ENCODE data around the gene OSBPL3.

Gene OSBPL3

GRCh38 chr7:24958399-24958798 lies 21.6 kb downstream of the OSBPL3 start:
- Histone ChIP-seq H3K27me3 (ENCODE audit: low read length) (no peaks in the 10 kb centered on the region), H4K20me1 (ENCODE audit: low read depth, low read length) (peaks cover 74% of the 10 kb centered on the region), H2AFZ (ENCODE audit: low read depth, low read length, severe bottlenecking) (no peak overlapping the region), H3K36me3 (ENCODE audit: low read length) (no peaks in the 10 kb centered on the region), H3K4me3 (ENCODE audit: insufficient read depth, low read length, poor library complexity, severe bottlenecking) (no peak overlapping the region), H3K27ac (ENCODE audit: low read depth, low read length) (no peak overlapping the region), H3K9ac (ENCODE audit: low read length) (no peak overlapping the region), H3K4me2 (ENCODE audit: low read depth, low read length, poor library complexity, severe bottlenecking) (no peak overlapping the region), H3K9me3 (ENCODE audit: insufficient read depth, low read length) (no peaks in the 10 kb centered on the region), H3K79me2 (ENCODE audit: insufficient read depth, low read length) (peaks cover 99% of the 10 kb centered on the region), H3F3A (ENCODE audit: insufficient read depth) (no peaks in the 10 kb centered on the region), H3K9me2 (replicated peaks; ENCODE audit: insufficient read depth, low read length) (no peaks in the 10 kb centered on the region)
- TF ChIP-seq CTCF (IDR thresholded peaks at IDR 0.05; ENCODE audit: insufficient read depth, low read length, poor library complexity, severe bottlenecking) (no peak), EZH2phosphoT487 (conservative IDR thresholded peaks at IDR 0.05; ENCODE audit: low read length) (no peak)

GRCh38 chr7:24956021-24956420 lies 24.0 kb downstream of the OSBPL3 start:
- no peaks in the 10 kb centered on the region for H3K27me3 ChIP-seq (ENCODE audit: low read length)
- H3K27ac ChIP-seq (ENCODE audit: low read depth, low read length): no peak overlapping the region
- H2AFZ ChIP-seq (ENCODE audit: low read depth, low read length, severe bottlenecking): no peak overlapping the region
- H3F3A ChIP-seq (ENCODE audit: insufficient read depth): no peaks in the 10 kb centered on the region
- no peaks in the 10 kb centered on the region for H3K9me2 ChIP-seq (replicated peaks; ENCODE audit: insufficient read depth, low read length)
- no peak overlapping the region for H3K4me3 ChIP-seq (ENCODE audit: insufficient read depth, low read length, poor library complexity, severe bottlenecking)
- no peaks in the 10 kb centered on the region for H3K36me3 ChIP-seq (ENCODE audit: low read length)
- peaks cover 100% of the 10 kb centered on the region for H3K79me2 ChIP-seq (ENCODE audit: insufficient read depth, low read length)
- H3K4me2 ChIP-seq (ENCODE audit: low read depth, low read length, poor library complexity, severe bottlenecking): no peak overlapping the region
- TF ChIP-seq EZH2phosphoT487 (conservative IDR thresholded peaks at IDR 0.05; ENCODE audit: low read length) (no peak), CTCF (IDR thresholded peaks at IDR 0.05; ENCODE audit: insufficient read depth, low read length, poor library complexity, severe bottlenecking) (no peak)
- peaks cover 85% of the 10 kb centered on the region for H4K20me1 ChIP-seq (ENCODE audit: low read depth, low read length)
- no peak overlapping the region for H3K9ac ChIP-seq (ENCODE audit: low read length)
- H3K9me3 ChIP-seq (ENCODE audit: insufficient read depth, low read length): no peaks in the 10 kb centered on the region

GRCh38 chr7:24955313-24955712 lies 24.7 kb downstream of the OSBPL3 start:
- H3K79me2 ChIP-seq (ENCODE audit: insufficient read depth, low read length): peaks cover 100% of the 10 kb centered on the region
- no peaks in the 10 kb centered on the region for H3K9me2 ChIP-seq (replicated peaks; ENCODE audit: insufficient read depth, low read length)
- no peaks in the 10 kb centered on the region for H3K36me3 ChIP-seq (ENCODE audit: low read length)
- H3K4me2 ChIP-seq (ENCODE audit: low read depth, low read length, poor library complexity, severe bottlenecking): no peak overlapping the region
- no peak overlapping the region for H3K9ac ChIP-seq (ENCODE audit: low read length)
- TF ChIP-seq CTCF (IDR thresholded peaks at IDR 0.05; ENCODE audit: insufficient read depth, low read length, poor library complexity, severe bottlenecking) (no peak), EZH2phosphoT487 (conservative IDR thresholded peaks at IDR 0.05; ENCODE audit: low read length) (no peak)
- no peak overlapping the region for H3K27ac ChIP-seq (ENCODE audit: low read depth, low read length)
- H3F3A ChIP-seq (ENCODE audit: insufficient read depth): no peaks in the 10 kb centered on the region
- no peak overlapping the region for H2AFZ ChIP-seq (ENCODE audit: low read depth, low read length, severe bottlenecking)
- H3K4me3 ChIP-seq (ENCODE audit: insufficient read depth, low read length, poor library complexity, severe bottlenecking): no peak overlapping the region
- H3K27me3 ChIP-seq (ENCODE audit: low read length): no peaks in the 10 kb centered on the region
- H4K20me1 ChIP-seq (ENCODE audit: low read depth, low read length): peaks cover 83% of the 10 kb centered on the region
- no peaks in the 10 kb centered on the region for H3K9me3 ChIP-seq (ENCODE audit: insufficient read depth, low read length)
